Left ventricle myocardium inferior (tissue), 1 donor: ENCODE data around the gene CNNM2. TPM values are rescaled to one million over a fixed set of nuclear protein-coding genes. Genes with fewer than 3 reads are reported as not detected.
A peak's percentile ranks its signal among the peaks of the same experiment; 100 is the strongest.

Experiments used
- DNase-seq: peaks from one replicate; pipeline ENCODE4 v3.0.0-alpha.2; 2020
- H3K27ac ChIP-seq: fragments of 200-600 bp; replicated peaks from 2 replicates; pipeline ENCODE4 v1.8.0; 2021
- H3K27me3 ChIP-seq: fragments of 200-600 bp; 2 replicates; pipeline ENCODE4 v1.8.0; 2021; ENCODE audit warnings: low read depth
- H3K36me3 ChIP-seq: fragments of 200-600 bp; 2 replicates; pipeline ENCODE4 v1.8.0; 2021
- H3K4me1 ChIP-seq: fragments of 200-600 bp; 2 replicates; pipeline ENCODE4 v1.8.0; 2021
- H3K4me3 ChIP-seq: fragments of 200-600 bp; 2 replicates; pipeline ENCODE4 v1.8.0; 2021; ENCODE audit warnings: mild to moderate bottlenecking, moderate library complexity
- H3K9me3 ChIP-seq: fragments of 200-600 bp; replicated peaks from 2 replicates; pipeline ENCODE4 v1.8.0; 2021
- CTCF ChIP-seq: fragments of 200-600 bp; IDR thresholded peaks from 2 replicates; pipeline ENCODE4 v1.8.0; 2021; ENCODE audit warnings: antibody characterized with exemption, mild to moderate bottlenecking, borderline replicate concordance
- intact Hi-C: fragments of 100-400 bp; cut with micrococcal nuclease; formaldehyde crosslinking; loops from one replicate; pipeline ENCODE4 v1.11.0; 2022
- long read RNA-seq: library from polyadenylated mRNA; unstranded; transcript quantifications from one replicate; pipeline ENCODE4 v2.0.0, GENCODE V29; 2021
- total RNA-seq: library from RNA; stranded (reverse); fragmentation: NEBNext Ultra II Directional; extraction: Animal tissue kit (Norgen Biotek cat#: 25700); gene quantifications from one replicate; pipeline ENCODE4 v1.2.1, GENCODE V29; 2021
- donor health status: DM: no; HTN: yes; CAD: no; lungs with severe emphysema.

Gene CNNM2
- 3.3 TPM for total RNA-seq
- long read RNA-seq, partial matches to known transcripts = 0 of 5 reads
- long read RNA-seq, other reads (novel, unspliced or antisense) = 5 of 5 reads

GRCh38 chr10:102917962-102918816 lies at the start of gene CNNM2:
Gene CNNM2 (plus strand): TSS chr10:102918294. CDS start chr10:102918481, 187 bp downstream.
- peaks cover 63% of the 10 kb centered on the region for H3K4me1 ChIP-seq
- H3K27ac ChIP-seq = peak within 1 kb of the TSS; percentile 88
- no peak for TF ChIP-seq CTCF
- H3K4me3 ChIP-seq = peak within 1 kb of the TSS; percentile 98
- intact Hi-C loops = loop anchor here (5.0 kb wide), 1 partner anchor 149 kb away; no protein-coding TSS in a partner anchor
- DNase-seq = peak; percentile 100
- H3K36me3 ChIP-seq = no peaks in the 10 kb centered on the region
- H3K27me3 ChIP-seq = no peaks in the 10 kb centered on the region
- H3K9me3 ChIP-seq = no peaks in the 10 kb centered on the region

GRCh38 chr10:102868911-102869257 lies 49.2 kb upstream of the CNNM2 start:
- peaks cover 10% of the 10 kb centered on the region for H3K36me3 ChIP-seq
- peaks cover 16% of the 10 kb centered on the region for H3K4me1 ChIP-seq
- peak overlapping the region; percentile 68 for H3K4me3 ChIP-seq
- DNase-seq = no peak
- intact Hi-C loops = no loop called here
- no peaks in the 10 kb centered on the region for H3K9me3 ChIP-seq
- TF ChIP-seq CTCF = no peak
- H3K27ac ChIP-seq = peak overlapping the region; percentile 65
- peaks cover 6% of the 10 kb centered on the region for H3K27me3 ChIP-seq

GRCh38 chr10:102869258-102870198 lies 48.6 kb upstream of the CNNM2 start, which contains the start of gene AS3MT:
Gene AS3MT (plus strand): TSS chr10:102869470. CDS start chr10:102869593, 123 bp downstream.
- DNase-seq = peak; percentile 31
- no peak for TF ChIP-seq CTCF
- Histone ChIP-seq H3K27ac (peak within 1 kb of the TSS; percentile 65), H3K9me3 (no peaks in the 10 kb centered on the region), H3K27me3 (peaks cover 6% of the 10 kb centered on the region), H3K4me3 (peak within 1 kb of the TSS; percentile 68), H3K4me1 (peaks cover 16% of the 10 kb centered on the region), H3K36me3 (peaks cover 5% of the 10 kb centered on the region)
- intact Hi-C loops = no loop called here

GRCh38 chr10:102870221-102870620 lies 47.9 kb upstream of the CNNM2 start:
- Histone ChIP-seq H3K4me1 (peaks cover 16% of the 10 kb centered on the region), H3K9me3 (no peaks in the 10 kb centered on the region), H3K4me3 (peak overlapping the region; percentile 68), H3K27ac (peak overlapping the region; percentile 65), H3K36me3 (peaks cover 10% of the 10 kb centered on the region), H3K27me3 (peaks cover 6% of the 10 kb centered on the region)
- TF ChIP-seq CTCF = no peak
- DNase-seq = no peak
- intact Hi-C loops = no loop called here

GRCh38 chr10:102872163-102872562 lies 45.9 kb upstream of the CNNM2 start:
- no peak for TF ChIP-seq CTCF
- Histone ChIP-seq H3K4me3 (no peak overlapping the region), H3K27me3 (peaks cover 6% of the 10 kb centered on the region), H3K9me3 (no peaks in the 10 kb centered on the region), H3K4me1 (peaks cover 16% of the 10 kb centered on the region), H3K36me3 (peaks cover 5% of the 10 kb centered on the region), H3K27ac (no peak overlapping the region)
- intact Hi-C loops = no loop called here
- DNase-seq = no peak
